IMR-90 (cell line): ENCODE measurements around the gene CPLX3. TPM values are rescaled to one million over a fixed set of nuclear protein-coding genes. Genes with fewer than 3 reads are reported as not detected.

Experiments used
- ATAC-seq: fragments of 200-7000 bp; cut with Tn5 transposase; 2 replicates; pipeline ENCODE4 v1.9.1; 2020; ENCODE audit warnings: low read depth, mild to moderate bottlenecking, moderate library complexity
- BruUV-seq: library from RNA; stranded (reverse); fragments of 400-500 nt; replicated peaks from 2 replicates; lab custom pipeline; 2021; lab: Mats Ljungman, UMichigan
- CTCF ChIA-PET: fragments of 300-600 bp; formaldehyde crosslinking; extraction: SDS; loops from one replicate; lab custom pipeline; 2021; ENCODE audit warnings: antibody characterized with exemption; lab: Yijun Ruan, JAX
- POLR2A ChIA-PET: fragments of 300-600 bp; sonication (Branson Sonifier 250); formaldehyde crosslinking; loops from one replicate; lab custom pipeline; 2022; ENCODE audit warnings: antibody characterized with exemption; ENCODE audit not compliant: unreplicated experiment; lab: Charles Lee
- DNase-seq: peaks from one replicate; pipeline ENCODE4 v3.0.0; 2013
- H2AFZ ChIP-seq: replicated peaks from 2 replicates; pipeline ENCODE3; 2013; ENCODE audit warnings: low read length, mild to moderate bottlenecking; ENCODE audit not compliant: poor library complexity
- H2AK5ac ChIP-seq: 2 replicates; pipeline ENCODE4 v1.6.1; 2013; ENCODE audit warnings: low read depth, low read length, inconsistent platforms
- H2AK9ac ChIP-seq: replicated peaks from 2 replicates; pipeline ENCODE3; 2013; ENCODE audit warnings: mild to moderate bottlenecking, low read depth, low read length, moderate library complexity; ENCODE audit not compliant: poor library complexity
- H2BK120ac ChIP-seq: 2 replicates; pipeline ENCODE4 v1.6.1; 2013; ENCODE audit warnings: low read depth, low read length, inconsistent platforms
- H2BK15ac ChIP-seq: 3 replicates; pipeline ENCODE4 v1.6.1; 2013; ENCODE audit warnings: low read depth, low read length, inconsistent platforms
- H2BK20ac ChIP-seq: 2 replicates; pipeline ENCODE4 v1.6.1; 2013; ENCODE audit warnings: low read depth, mild to moderate bottlenecking, inconsistent platforms, low read length, moderate library complexity
- H2BK5ac ChIP-seq: 2 replicates; pipeline ENCODE4 v1.6.1; 2013; ENCODE audit warnings: mild to moderate bottlenecking, low read depth, low read length, inconsistent platforms; ENCODE audit not compliant: poor library complexity, severe bottlenecking
- H3K14ac ChIP-seq: replicated peaks from 2 replicates; pipeline ENCODE4 v1.6.1; 2013; ENCODE audit warnings: low read depth, low read length, inconsistent platforms
- H3K18ac ChIP-seq: 2 replicates; pipeline ENCODE4 v1.6.1; 2013; ENCODE audit warnings: low read depth, low read length, control low read depth
- H3K23ac ChIP-seq: 2 replicates; pipeline ENCODE4 v1.6.1; 2013; ENCODE audit warnings: low read depth, low read length, inconsistent platforms
- H3K27ac ChIP-seq: 2 replicates; pipeline ENCODE4 v1.5.1; 2013; ENCODE audit warnings: mild to moderate bottlenecking, control low read depth, low read length; ENCODE audit not compliant: insufficient read depth
- H3K27me3 ChIP-seq: 2 replicates; pipeline ENCODE4 v1.6.1; 2013; ENCODE audit warnings: low read length; ENCODE audit not compliant: control insufficient read depth, insufficient read depth
- H3K36me3 ChIP-seq: 2 replicates; pipeline ENCODE4 v1.6.1; 2013; ENCODE audit warnings: low read length, mixed read lengths; ENCODE audit not compliant: control insufficient read depth, insufficient read depth
- H3K4ac ChIP-seq: 2 replicates; pipeline ENCODE4 v1.6.1; 2013; ENCODE audit warnings: low read depth, low read length, inconsistent platforms
- H3K4me1 ChIP-seq: 2 replicates; pipeline ENCODE4 v1.6.1; 2013; ENCODE audit warnings: low read length, mixed read lengths; ENCODE audit not compliant: control insufficient read depth, insufficient read depth
- H3K4me2 ChIP-seq: 2 replicates; pipeline ENCODE4 v1.6.1; 2013; ENCODE audit warnings: low read depth, mild to moderate bottlenecking, control low read depth, low read length, moderate library complexity
- H3K4me3 ChIP-seq: 2 replicates; pipeline ENCODE4 v1.5.1; 2013; ENCODE audit warnings: low read depth, mild to moderate bottlenecking, control low read depth, low read length, moderate library complexity; ENCODE audit not compliant: insufficient read depth
- H3K56ac ChIP-seq: 2 replicates; pipeline ENCODE4 v1.6.1; 2013; ENCODE audit warnings: low read length, inconsistent platforms; ENCODE audit not compliant: insufficient read depth; ENCODE audit errors: extremely low read depth
- H3K79me1 ChIP-seq, 2 experiments: 2 replicates each; pipeline ENCODE4 v1.6.1; 2013; ENCODE audit warnings: low read length in 2 of 2, inconsistent platforms in 1 of 2, low read depth in 1 of 2
- H3K9ac ChIP-seq: 2 replicates; pipeline ENCODE4 v1.6.1; 2013; ENCODE audit warnings: low read depth, low read length, control low read depth
- H3K9me1 ChIP-seq: 2 replicates; pipeline ENCODE4 v1.6.1; 2013; ENCODE audit warnings: low read length, inconsistent platforms; ENCODE audit not compliant: insufficient read depth
- H3K9me3 ChIP-seq: 2 replicates; pipeline ENCODE4 v1.6.1; 2013; ENCODE audit warnings: low read length; ENCODE audit not compliant: control insufficient read depth, insufficient read depth
- H4K20me1 ChIP-seq: 2 replicates; pipeline ENCODE4 v1.6.1; 2013; ENCODE audit warnings: low read length, inconsistent platforms; ENCODE audit not compliant: insufficient read depth
- H4K5ac ChIP-seq: 2 replicates; pipeline ENCODE4 v1.6.1; 2013; ENCODE audit warnings: mild to moderate bottlenecking, low read depth, low read length, control low read depth
- H4K8ac ChIP-seq, 2 experiments: 2 replicates each; pipeline ENCODE4 v1.6.1; 2013; ENCODE audit warnings: low read depth in 2 of 2, low read length in 2 of 2, control low read depth in 1 of 2, inconsistent platforms in 1 of 2
- H4K91ac ChIP-seq: 2 replicates; pipeline ENCODE4 v1.6.1; 2013; ENCODE audit warnings: low read depth, low read length, inconsistent platforms; ENCODE audit not compliant: insufficient read depth
- BHLHE40 ChIP-seq: fragments of 150-350 bp; IDR thresholded peaks from 2 replicates; pipeline ENCODE4 v1.6.1; 2016; ENCODE audit warnings: mild to moderate bottlenecking, low read depth, low read length
- CEBPB ChIP-seq: IDR thresholded peaks from 2 replicates; pipeline ENCODE4 v1.6.1; 2012; ENCODE audit warnings: low read depth, low read length, improper control_type of control experiment
- CHD1 ChIP-seq: IDR thresholded peaks from 2 replicates; pipeline ENCODE4 v1.6.1; 2012; ENCODE audit warnings: low read depth, low read length, improper control_type of control experiment
- CTCF ChIP-seq: conservative IDR thresholded peaks from 2 replicates; pipeline ENCODE4 v1.5.1; 2012; ENCODE audit warnings: mild to moderate bottlenecking, low read depth, low read length, improper control_type of control experiment
- FOS ChIP-seq: fragments of 150-350 bp; IDR thresholded peaks from 2 replicates; pipeline ENCODE4 v1.6.1; 2016; ENCODE audit warnings: low read depth, low read length
- MAFK ChIP-seq: IDR thresholded peaks from 2 replicates; pipeline ENCODE4 v1.6.1; 2012; ENCODE audit warnings: low read depth, low read length, improper control_type of control experiment
- MAZ ChIP-seq: IDR thresholded peaks from 2 replicates; pipeline ENCODE4 v1.6.1; 2012; ENCODE audit warnings: low read depth, mild to moderate bottlenecking, low read length, improper control_type of control experiment, moderate library complexity, borderline replicate concordance
- MXI1 ChIP-seq: IDR thresholded peaks from 2 replicates; pipeline ENCODE4 v1.6.1; 2012; ENCODE audit warnings: low read depth, mild to moderate bottlenecking, low read length, moderate library complexity, borderline replicate concordance
- NFE2L2 ChIP-seq: fragments of 150-350 bp; IDR thresholded peaks from 2 replicates; pipeline ENCODE4 v1.6.1; 2016; ENCODE audit warnings: low read depth, mild to moderate bottlenecking, low read length
- POLR2A ChIP-seq: IDR thresholded peaks from 2 replicates; pipeline ENCODE4 v1.6.1; 2012; ENCODE audit warnings: mild to moderate bottlenecking, low read depth, low read length
- RAD21 ChIP-seq: IDR thresholded peaks from 2 replicates; pipeline ENCODE4 v1.6.1; 2012; ENCODE audit warnings: low read length, improper control_type of control experiment
- RCOR1 ChIP-seq: IDR thresholded peaks from 2 replicates; pipeline ENCODE4 v1.6.1; 2012; ENCODE audit warnings: mild to moderate bottlenecking, low read length, improper control_type of control experiment; ENCODE audit not compliant: insufficient replicate concordance
- RFX5 ChIP-seq: IDR thresholded peaks from 2 replicates; pipeline ENCODE4 v1.8.0; 2012; ENCODE audit warnings: low read depth, mild to moderate bottlenecking, low read length, moderate library complexity
- SMC3 ChIP-seq: fragments of 150-350 bp; IDR thresholded peaks from 2 replicates; pipeline ENCODE4 v1.6.1; 2016; ENCODE audit warnings: low read depth, mild to moderate bottlenecking, antibody characterized with exemption, low read length, moderate library complexity
- USF2 ChIP-seq: fragments of 150-350 bp; IDR thresholded peaks from 2 replicates; pipeline ENCODE4 v1.6.1; 2017; ENCODE audit warnings: mild to moderate bottlenecking, antibody characterized with exemption, low read length, low read depth
- dilution Hi-C: fragments of 300-500 bp; cut with HindIII; formaldehyde crosslinking; loops from one replicate; pipeline ENCODE4 v1.14.3; 2018; ENCODE audit warnings: low sequenced_read_pairs; ENCODE audit not compliant: unreplicated experiment
- in situ Hi-C: fragments of 300-500 bp; cut with MboI; formaldehyde crosslinking; loops from 3 replicates; pipeline ENCODE4 v1.14.3; 2019; ENCODE audit warnings: low sequenced_read_pairs, inconsistent platforms, mixed read lengths
- intact Hi-C: fragments of 100-400 bp; cut with micrococcal nuclease; formaldehyde crosslinking; loops from 2 replicates; pipeline ENCODE4 v1.10.0; 2022
- polyA plus RNA-seq, 3 experiments: library from polyadenylated mRNA; depleted of rRNA; stranded (reverse); fragments of >200 nt; gene quantifications; 2 replicates each; pipeline ENCODE4 v1.2.3, GENCODE V29; 2012; ENCODE audit warnings: low replicate concordance in 1 of 3
- total RNA-seq: library from RNA; depleted of rRNA; stranded (reverse); fragments of >200 nt; gene quantifications from 2 replicates; pipeline ENCODE4 v1.2.3, GENCODE V29; 2012
- TF ChIP-seq, protein P1 (sequence below): fragments of 150-350 bp; IDR thresholded peaks from 2 replicates; pipeline ENCODE4 v1.6.1; 2016; ENCODE audit warnings: low read depth, mild to moderate bottlenecking, low read length, moderate library complexity, borderline replicate concordance

CPLX3 gene
- total and polyA plus RNA-seq, 2 of the 4 experiments (the other 2 are of a cell fraction): not detected

DNA sequence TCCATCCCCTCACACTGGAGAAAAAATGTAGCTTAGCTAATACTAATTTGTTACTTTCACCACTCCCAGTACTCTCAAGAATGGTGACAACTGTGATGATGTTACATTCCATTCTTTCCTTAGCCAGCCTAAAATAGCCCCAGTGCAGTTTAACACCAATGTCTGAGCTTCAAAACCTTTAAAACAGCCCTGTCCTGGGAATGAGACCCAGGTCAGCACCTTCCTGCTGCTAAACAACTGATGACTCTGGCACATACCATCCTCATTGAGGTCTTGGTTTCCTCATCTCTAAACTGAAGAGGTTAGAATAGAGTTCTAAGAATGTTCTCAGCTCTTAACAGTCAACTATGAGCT, 42.9 kb downstream of the CPLX3 start:
- Histone ChIP-seq H3K56ac (no peak overlapping the region), H3K79me1 (peaks cover 16 to 85% of the 10 kb centered on the region in 2 experiments), H3K9me3 (no peaks in the 10 kb centered on the region), H2BK15ac (no peak overlapping the region), H3K9ac (no peak overlapping the region), H3K4me1 (peaks cover 18% of the 10 kb centered on the region), H4K5ac (no peak overlapping the region), H2AK5ac (no peak overlapping the region), H2BK5ac (no peak overlapping the region), H3K36me3 (peaks cover 2% of the 10 kb centered on the region), H4K20me1 (peaks cover 73% of the 10 kb centered on the region), H2AK9ac (no peak overlapping the region), H2BK20ac (no peak overlapping the region), H3K27me3 (no peaks in the 10 kb centered on the region), H3K23ac (no peak overlapping the region), H2BK120ac (no peak overlapping the region), H3K18ac (no peak overlapping the region), H3K4me3 (no peak overlapping the region), H2AFZ (no peak overlapping the region), H4K91ac (no peak overlapping the region), H4K8ac (no peak overlapping the region), H3K4me2 (no peak overlapping the region), H3K4ac (no peak overlapping the region), H3K9me1 (peaks cover 41% of the 10 kb centered on the region), H3K14ac (no peak overlapping the region), H3K27ac (no peak overlapping the region)
- DNase-seq (no peak), ATAC-seq (no peak)
- TF ChIP-seq RFX5 (no peak), FOS (no peak), MAFK (no peak), CTCF (no peak), SMC3 (no peak), NFE2L2 (no peak), CEBPB (no peak), BHLHE40 (no peak), RAD21 (no peak), CHD1 (no peak), MXI1 (no peak), USF2 (no peak), RCOR1 (no peak), MAZ (no peak), POLR2A (no peak)
- TF ChIP-seq, protein P1, sequence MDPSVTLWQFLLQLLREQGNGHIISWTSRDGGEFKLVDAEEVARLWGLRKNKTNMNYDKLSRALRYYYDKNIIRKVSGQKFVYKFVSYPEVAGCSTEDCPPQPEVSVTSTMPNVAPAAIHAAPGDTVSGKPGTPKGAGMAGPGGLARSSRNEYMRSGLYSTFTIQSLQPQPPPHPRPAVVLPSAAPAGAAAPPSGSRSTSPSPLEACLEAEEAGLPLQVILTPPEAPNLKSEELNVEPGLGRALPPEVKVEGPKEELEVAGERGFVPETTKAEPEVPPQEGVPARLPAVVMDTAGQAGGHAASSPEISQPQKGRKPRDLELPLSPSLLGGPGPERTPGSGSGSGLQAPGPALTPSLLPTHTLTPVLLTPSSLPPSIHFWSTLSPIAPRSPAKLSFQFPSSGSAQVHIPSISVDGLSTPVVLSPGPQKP: no peak
- intact Hi-C loops: no loop called here
- BruUV-seq: no TSS peak
- ChIA-PET POLR2A (no interaction called here), CTCF (interaction anchor here (0.7 to 1.2 kb wide), 2 partner anchors 86 to 175 kb away, joined by 3 to 6 read pairs; no protein-coding TSS in a partner anchor)
- dilution Hi-C loops: no loop called here
- in situ Hi-C loops: no loop called here
